HG02943 (cell line): ENCODE measurements around the gene NCMAP.

Experiments used
- ATAC-seq: cut with Tn5 transposase; IDR thresholded peaks from one replicate; pipeline ENCODE4 v1.9.1; 2021; ENCODE audit warnings: mild to moderate bottlenecking, low read depth, moderate library complexity; ENCODE audit not compliant: unreplicated experiment

The NCMAP gene

GRCh38 chr1:24567792-24568388, 12.0 kb downstream of the NCMAP start:
- ATAC-seq, result no peak

GRCh38 chr1:24568475-24568874, 12.6 kb downstream of the NCMAP start:
- no peak for ATAC-seq

- ATAC-seq, result no peak
Observed at GRCh38 chr1:24570265-24571125, 14.6 kb downstream of the NCMAP start.

- ATAC-seq, result no peak
Observed at GRCh38 chr1:24572301-24572700, 16.4 kb downstream of the NCMAP start.

GRCh38 chr1:24575905-24576587, 20.2 kb downstream of the NCMAP start:
- no peak for ATAC-seq

GRCh38 chr1:24578846-24579245, 23.0 kb downstream of the NCMAP start:
- no peak for ATAC-seq

GRCh38 chr1:24580756-24581155, 24.9 kb downstream of the NCMAP start:
- no peak for ATAC-seq

GRCh38 chr1:24584171-24584647, 28.3 kb downstream of the NCMAP start:
- ATAC-seq, result no peak

GRCh38 chr1:24586119-24586518, 30.2 kb downstream of the NCMAP start:
- no peak for ATAC-seq

- ATAC-seq, result no peak
Observed at GRCh38 chr1:24586970-24587820, 31.3 kb downstream of the NCMAP start.

- no peak for ATAC-seq
Observed at GRCh38 chr1:24588573-24588972, 32.7 kb downstream of the NCMAP start.

- no peak for ATAC-seq
Observed at GRCh38 chr1:24589200-24589599, 33.3 kb downstream of the NCMAP start.

GRCh38 chr1:24591781-24592180, 35.9 kb downstream of the NCMAP start:
- no peak for ATAC-seq

GRCh38 chr1:24594328-24594598, 38.4 kb downstream of the NCMAP start:
- no peak for ATAC-seq

GRCh38 chr1:24596401-24596880, 40.6 kb downstream of the NCMAP start:
- no peak for ATAC-seq

- ATAC-seq, result no peak
Observed at GRCh38 chr1:24599265-24599664, 43.4 kb downstream of the NCMAP start.

- no peak for ATAC-seq
Observed at GRCh38 chr1:24600551-24600950, 44.7 kb downstream of the NCMAP start.

- no peak for ATAC-seq
Observed at GRCh38 chr1:24605534-24606295, 49.8 kb downstream of the NCMAP start.

- no peak for ATAC-seq
Observed at GRCh38 chr1:24606296-24606605, 50.4 kb downstream of the NCMAP start.

- no peak for ATAC-seq
Observed at GRCh38 chr1:24606621-24607020, 50.7 kb downstream of the NCMAP start.
